Measurements from ENCODE around the gene TNK2.

DNA sequence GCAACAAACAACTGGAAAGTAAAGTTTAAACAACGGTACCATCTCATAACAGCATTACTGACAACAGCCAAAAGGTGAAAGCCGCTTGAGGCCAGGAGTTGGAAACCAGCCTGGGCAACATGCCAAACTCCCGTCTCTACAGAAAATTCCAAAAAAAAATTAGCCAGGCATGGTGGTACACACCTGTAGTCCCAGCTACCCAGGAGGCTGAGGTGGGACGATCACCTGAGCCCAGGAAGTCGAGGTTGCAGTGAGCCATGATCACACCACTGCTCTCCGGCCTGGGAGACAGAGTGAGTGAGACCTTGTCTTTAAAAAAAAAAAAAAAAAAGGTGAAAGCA lies 4.4 kb downstream of the TNK2 start:
- TF ChIP-seq CTCF (conservative IDR thresholded peaks at IDR 0.05; ENCODE audit: low read length), result no peak
- TF ChIP-seq EZH2phosphoT487 (IDR thresholded peaks at IDR 0.05; ENCODE audit: borderline replicate concordance), result no peak
